H1 (cell line): ENCODE measurements around the gene MGME1. TPM values are rescaled to one million over a fixed set of nuclear protein-coding genes. Genes with fewer than 3 reads are reported as not detected.

Experiments used
- POLR2A ChIP-seq, 2 experiments: IDR thresholded peaks; 1 replicate in 1 of 2; 2 replicates in 1 of 2; pipeline ENCODE4 v1.6.1; 2011; ENCODE audit warnings: low read depth in 2 of 2, low read length in 2 of 2, mild to moderate bottlenecking in 2 of 2; ENCODE audit errors: control extremely low read depth in 1 of 2
- polyA plus RNA-seq, 7 experiments: library from polyadenylated mRNA; depleted of rRNA in 3 of 7; stranded (reverse) in 5 of 7; unstranded in 2 of 7; fragments of >200 nt in 5 of 7; fragments of 200-250 nt in 2 of 7; gene quantifications; 1 replicate in 5 of 7; 2 replicates in 1 of 7; 4 replicates in 1 of 7; pipeline versions ENCODE4 v1.2.1 to v1.2.3, GENCODE V29; 2011 to 2013; ENCODE audit warnings: missing spikeins in 2 of 7, mixed read lengths in 2 of 7
- total RNA-seq: library from RNA; stranded (reverse); fragmentation: NEBNext Ultra II Directional; extraction: Animal tissue kit (Norgen Biotek cat#: 25700); gene quantifications from 2 replicates; pipeline ENCODE4 v1.2.1, GENCODE V29; 2021
- TF ChIP-seq, protein P1 (sequence below): fragments of 300-600 bp; sonication (generic); IDR thresholded peaks from 2 replicates; pipeline ENCODE4 v1.7.1; 2012; ENCODE audit warnings: low read length, moderate library complexity, mild to moderate bottlenecking, inconsistent platforms; ENCODE audit not compliant: insufficient replicate concordance
- TF ChIP-seq, protein P2 (sequence below): IDR thresholded peaks from 2 replicates; pipeline ENCODE4 v1.6.1; 2011; ENCODE audit warnings: low read length, improper control_type of control experiment
- TF ChIP-seq, protein P3 (sequence below): IDR thresholded peaks from 2 replicates; pipeline ENCODE4 v1.6.1; 2012; ENCODE audit warnings: inconsistent platforms

The MGME1 gene
- total and polyA plus RNA-seq, 2 of the 8 experiments (the other 6 are each of a cell fraction or from before 2014, with no cell fraction given) = 27.7 to 59.0 TPM

DNA sequence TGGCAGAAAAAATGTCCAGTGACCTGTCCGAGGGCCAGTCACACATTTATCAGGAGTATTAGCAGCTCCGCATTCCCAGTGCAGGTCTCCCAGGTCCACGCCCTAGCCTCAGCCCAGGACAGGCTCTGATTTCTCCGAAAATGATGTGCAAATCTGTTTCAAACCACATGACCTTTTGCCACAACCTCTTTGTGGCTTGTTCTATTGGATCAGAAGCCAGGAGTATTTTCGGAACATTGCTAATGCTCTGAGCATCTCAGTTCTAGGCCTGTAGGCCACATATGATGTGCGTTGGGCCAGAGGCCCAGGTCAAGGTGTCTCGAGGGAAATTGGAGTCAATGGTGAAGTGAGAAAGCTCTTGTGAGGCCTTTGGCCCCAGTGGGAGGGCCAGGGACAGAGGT lies 40.6 kb upstream of the MGME1 start (continued):
- TF ChIP-seq, protein P1, sequence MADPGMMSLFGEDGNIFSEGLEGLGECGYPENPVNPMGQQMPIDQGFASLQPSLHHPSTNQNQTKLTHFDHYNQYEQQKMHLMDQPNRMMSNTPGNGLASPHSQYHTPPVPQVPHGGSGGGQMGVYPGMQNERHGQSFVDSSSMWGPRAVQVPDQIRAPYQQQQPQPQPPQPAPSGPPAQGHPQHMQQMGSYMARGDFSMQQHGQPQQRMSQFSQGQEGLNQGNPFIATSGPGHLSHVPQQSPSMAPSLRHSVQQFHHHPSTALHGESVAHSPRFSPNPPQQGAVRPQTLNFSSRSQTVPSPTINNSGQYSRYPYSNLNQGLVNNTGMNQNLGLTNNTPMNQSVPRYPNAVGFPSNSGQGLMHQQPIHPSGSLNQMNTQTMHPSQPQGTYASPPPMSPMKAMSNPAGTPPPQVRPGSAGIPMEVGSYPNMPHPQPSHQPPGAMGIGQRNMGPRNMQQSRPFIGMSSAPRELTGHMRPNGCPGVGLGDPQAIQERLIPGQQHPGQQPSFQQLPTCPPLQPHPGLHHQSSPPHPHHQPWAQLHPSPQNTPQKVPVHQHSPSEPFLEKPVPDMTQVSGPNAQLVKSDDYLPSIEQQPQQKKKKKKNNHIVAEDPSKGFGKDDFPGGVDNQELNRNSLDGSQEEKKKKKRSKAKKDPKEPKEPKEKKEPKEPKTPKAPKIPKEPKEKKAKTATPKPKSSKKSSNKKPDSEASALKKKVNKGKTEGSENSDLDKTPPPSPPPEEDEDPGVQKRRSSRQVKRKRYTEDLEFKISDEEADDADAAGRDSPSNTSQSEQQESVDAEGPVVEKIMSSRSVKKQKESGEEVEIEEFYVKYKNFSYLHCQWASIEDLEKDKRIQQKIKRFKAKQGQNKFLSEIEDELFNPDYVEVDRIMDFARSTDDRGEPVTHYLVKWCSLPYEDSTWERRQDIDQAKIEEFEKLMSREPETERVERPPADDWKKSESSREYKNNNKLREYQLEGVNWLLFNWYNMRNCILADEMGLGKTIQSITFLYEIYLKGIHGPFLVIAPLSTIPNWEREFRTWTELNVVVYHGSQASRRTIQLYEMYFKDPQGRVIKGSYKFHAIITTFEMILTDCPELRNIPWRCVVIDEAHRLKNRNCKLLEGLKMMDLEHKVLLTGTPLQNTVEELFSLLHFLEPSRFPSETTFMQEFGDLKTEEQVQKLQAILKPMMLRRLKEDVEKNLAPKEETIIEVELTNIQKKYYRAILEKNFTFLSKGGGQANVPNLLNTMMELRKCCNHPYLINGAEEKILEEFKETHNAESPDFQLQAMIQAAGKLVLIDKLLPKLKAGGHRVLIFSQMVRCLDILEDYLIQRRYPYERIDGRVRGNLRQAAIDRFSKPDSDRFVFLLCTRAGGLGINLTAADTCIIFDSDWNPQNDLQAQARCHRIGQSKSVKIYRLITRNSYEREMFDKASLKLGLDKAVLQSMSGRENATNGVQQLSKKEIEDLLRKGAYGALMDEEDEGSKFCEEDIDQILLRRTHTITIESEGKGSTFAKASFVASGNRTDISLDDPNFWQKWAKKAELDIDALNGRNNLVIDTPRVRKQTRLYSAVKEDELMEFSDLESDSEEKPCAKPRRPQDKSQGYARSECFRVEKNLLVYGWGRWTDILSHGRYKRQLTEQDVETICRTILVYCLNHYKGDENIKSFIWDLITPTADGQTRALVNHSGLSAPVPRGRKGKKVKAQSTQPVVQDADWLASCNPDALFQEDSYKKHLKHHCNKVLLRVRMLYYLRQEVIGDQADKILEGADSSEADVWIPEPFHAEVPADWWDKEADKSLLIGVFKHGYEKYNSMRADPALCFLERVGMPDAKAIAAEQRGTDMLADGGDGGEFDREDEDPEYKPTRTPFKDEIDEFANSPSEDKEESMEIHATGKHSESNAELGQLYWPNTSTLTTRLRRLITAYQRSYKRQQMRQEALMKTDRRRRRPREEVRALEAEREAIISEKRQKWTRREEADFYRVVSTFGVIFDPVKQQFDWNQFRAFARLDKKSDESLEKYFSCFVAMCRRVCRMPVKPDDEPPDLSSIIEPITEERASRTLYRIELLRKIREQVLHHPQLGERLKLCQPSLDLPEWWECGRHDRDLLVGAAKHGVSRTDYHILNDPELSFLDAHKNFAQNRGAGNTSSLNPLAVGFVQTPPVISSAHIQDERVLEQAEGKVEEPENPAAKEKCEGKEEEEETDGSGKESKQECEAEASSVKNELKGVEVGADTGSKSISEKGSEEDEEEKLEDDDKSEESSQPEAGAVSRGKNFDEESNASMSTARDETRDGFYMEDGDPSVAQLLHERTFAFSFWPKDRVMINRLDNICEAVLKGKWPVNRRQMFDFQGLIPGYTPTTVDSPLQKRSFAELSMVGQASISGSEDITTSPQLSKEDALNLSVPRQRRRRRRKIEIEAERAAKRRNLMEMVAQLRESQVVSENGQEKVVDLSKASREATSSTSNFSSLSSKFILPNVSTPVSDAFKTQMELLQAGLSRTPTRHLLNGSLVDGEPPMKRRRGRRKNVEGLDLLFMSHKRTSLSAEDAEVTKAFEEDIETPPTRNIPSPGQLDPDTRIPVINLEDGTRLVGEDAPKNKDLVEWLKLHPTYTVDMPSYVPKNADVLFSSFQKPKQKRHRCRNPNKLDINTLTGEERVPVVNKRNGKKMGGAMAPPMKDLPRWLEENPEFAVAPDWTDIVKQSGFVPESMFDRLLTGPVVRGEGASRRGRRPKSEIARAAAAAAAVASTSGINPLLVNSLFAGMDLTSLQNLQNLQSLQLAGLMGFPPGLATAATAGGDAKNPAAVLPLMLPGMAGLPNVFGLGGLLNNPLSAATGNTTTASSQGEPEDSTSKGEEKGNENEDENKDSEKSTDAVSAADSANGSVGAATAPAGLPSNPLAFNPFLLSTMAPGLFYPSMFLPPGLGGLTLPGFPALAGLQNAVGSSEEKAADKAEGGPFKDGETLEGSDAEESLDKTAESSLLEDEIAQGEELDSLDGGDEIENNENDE = no peak
- TF ChIP-seq, protein P2, sequence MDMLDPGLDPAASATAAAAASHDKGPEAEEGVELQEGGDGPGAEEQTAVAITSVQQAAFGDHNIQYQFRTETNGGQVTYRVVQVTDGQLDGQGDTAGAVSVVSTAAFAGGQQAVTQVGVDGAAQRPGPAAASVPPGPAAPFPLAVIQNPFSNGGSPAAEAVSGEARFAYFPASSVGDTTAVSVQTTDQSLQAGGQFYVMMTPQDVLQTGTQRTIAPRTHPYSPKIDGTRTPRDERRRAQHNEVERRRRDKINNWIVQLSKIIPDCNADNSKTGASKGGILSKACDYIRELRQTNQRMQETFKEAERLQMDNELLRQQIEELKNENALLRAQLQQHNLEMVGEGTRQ = no peak
- TF ChIP-seq, protein P3, sequence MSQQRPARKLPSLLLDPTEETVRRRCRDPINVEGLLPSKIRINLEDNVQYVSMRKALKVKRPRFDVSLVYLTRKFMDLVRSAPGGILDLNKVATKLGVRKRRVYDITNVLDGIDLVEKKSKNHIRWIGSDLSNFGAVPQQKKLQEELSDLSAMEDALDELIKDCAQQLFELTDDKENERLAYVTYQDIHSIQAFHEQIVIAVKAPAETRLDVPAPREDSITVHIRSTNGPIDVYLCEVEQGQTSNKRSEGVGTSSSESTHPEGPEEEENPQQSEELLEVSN = no peak
- no peak for TF ChIP-seq POLR2A (IDR thresholded peaks at IDR 0.05; ENCODE audit: control extremely low read depth in 1 of 2, low read depth in 2 of 2, low read length in 2 of 2)
